Frontal cortex (tissue), 4 donors: ENCODE measurements around the gene HIRA. TPM values are rescaled to one million over a fixed set of nuclear protein-coding genes. Genes with fewer than 3 reads are reported as not detected.

Experiments
- DNase-seq, 2 donors: peaks; one replicate each; pipeline ENCODE4 v3.0.0; 2012; ENCODE audit warnings: low spot score in 2 of 2
- FAIRE-seq: peaks from 2 replicates; lab custom pipeline; 2012; peaks lifted over from hg19 to GRCh38; lab: Jason Lieb, UNC
- total RNA-seq: library from RNA; depleted of rRNA; stranded (reverse); fragments of >200 nt; gene quantifications from one replicate; pipeline ENCODE4 v1.2.3, GENCODE V29; 2014
- donor health status: control.
- donor health status: control.
- donor health status: control.

HIRA gene
- total RNA-seq = 21.6 TPM

- no peak for FAIRE-seq
- DNase-seq = peak; percentile 78 to 90
These were observed at the start of gene HIRA for GRCh38 chr22:19431649-19432132. Gene HIRA, minus strand, starts transcription at chr22:19431733. Its CDS starts 257 bp downstream, at chr22:19431476.

DNA sequence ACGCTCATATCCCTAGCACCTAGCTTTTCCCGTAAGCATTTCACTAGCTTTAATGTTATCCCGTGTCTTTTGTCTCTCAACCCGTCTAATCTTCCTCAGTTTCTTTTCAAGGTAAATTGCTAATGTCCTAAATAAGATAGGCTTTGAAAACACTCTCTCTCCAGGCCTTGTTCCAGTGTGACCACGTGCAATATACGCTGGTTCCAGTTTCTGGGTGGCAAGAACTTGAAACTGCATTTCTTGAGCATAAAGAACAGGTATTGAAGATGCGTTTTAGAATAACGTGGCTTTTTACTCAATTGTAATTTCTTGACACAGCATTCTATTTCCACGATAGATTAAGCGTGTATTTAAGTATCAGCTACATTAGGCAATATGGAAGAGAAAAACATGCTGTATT, 49.3 kb upstream of the HIRA start:
- DNase-seq (no peak), FAIRE-seq (no peak)

DNA sequence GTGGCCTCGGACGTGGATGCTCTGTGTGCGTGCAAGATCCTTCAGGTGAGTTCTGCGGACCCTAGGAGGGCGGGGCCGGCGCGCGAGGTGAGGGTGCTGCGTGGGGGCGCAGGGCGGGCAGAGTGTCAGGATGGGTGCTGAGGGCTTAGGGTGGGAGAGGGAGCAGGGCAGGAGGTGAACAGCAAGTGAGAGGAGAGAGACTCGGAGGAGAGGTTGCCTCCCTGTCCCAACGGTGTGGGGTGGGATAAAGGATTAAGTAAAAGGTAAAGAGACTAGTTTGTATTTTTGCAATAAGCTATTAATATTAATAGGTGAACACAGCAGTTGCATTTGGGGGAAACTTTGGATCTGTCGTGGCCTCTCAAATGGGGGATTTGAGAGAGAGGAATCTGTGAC, 48.6 kb upstream of the HIRA start:
- no peak for FAIRE-seq

DNA sequence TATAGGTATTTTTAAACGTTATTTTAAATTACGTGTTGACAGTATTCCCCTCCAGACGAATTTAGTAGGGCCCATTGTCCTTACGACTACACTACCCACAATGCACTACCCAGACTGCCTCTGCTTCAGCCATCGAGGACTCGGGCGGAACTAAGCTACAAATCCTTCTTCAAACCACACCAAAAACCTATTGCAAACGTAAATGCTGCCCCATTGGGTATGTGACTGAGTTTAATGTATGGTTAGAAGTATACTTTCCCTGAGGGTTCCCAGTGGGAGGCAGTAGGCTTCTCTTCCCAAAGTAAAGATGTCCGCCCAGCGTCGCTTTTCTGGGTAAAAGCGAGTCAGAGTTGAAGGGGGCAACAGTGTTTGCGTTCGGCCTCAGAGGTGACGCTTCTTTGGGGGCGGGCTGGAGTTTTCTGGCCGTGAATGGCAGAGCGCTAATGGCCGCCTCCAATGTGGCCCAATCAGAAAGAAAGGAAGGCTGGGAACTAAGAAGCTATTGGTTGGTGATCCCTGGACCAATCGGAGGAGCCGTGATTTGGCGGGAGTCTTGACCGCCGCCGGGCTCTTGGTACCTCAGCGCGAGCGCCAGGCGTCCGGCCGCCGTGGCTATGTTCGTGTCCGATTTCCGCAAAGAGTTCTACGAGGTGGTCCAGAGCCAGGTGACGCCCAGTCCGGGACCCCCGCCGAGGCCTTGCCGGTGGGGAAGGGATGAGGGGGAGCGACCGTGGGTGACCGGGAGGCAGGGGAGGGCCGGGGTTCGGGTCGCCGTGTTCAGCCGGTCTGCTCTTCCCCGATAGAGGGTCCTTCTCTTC, 48.0 kb upstream of the HIRA start, which contains the start of gene CDC45:
TSS of gene CDC45 (plus strand) at position 566 of the 818 bp plus-strand sequence. CDS start at position 615, 49 bp downstream.
- peak; percentile 95 for FAIRE-seq
- DNase-seq = peak; percentile 95 to 96

More for the DNA sequence above, 48.6 kb upstream of the HIRA start:
- no peak for DNase-seq

DNA sequence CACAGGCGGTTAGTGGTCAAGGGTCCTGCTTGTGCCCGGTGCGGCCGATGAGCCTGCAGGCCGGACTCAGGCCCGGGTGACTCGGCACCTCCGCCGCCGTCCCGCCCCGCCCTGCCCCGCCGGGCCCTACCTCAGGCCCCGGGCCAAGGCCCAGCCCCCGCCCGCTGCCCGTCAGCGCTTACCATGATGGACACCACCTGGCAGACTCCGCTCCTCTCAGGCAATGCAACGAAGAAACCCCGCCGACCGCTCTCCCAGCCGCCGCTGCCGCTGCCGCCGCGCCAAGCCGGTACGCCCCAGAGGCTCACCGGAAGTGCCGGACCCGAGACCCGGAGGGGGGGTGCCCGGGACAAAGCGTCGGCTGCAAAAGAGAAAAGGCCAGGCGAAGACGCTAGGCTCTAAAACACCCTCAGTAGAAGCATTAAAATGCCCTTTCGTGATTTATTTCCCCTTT, 47.4 kb upstream of the HIRA start, which contains the start of gene UFD1:
TSS of gene UFD1 (minus strand) at position 293 of the 454 bp plus-strand sequence. CDS start at position 185, 108 bp downstream.
- FAIRE-seq = no peak
- DNase-seq = peak; percentile 80 to 83

- DNase-seq = no peak
- FAIRE-seq = no peak
These were observed 46.7 kb upstream of the HIRA start for GRCh38 chr22:19478045-19478900.

- DNase-seq (no peak), FAIRE-seq (no peak)
These were observed 46.0 kb upstream of the HIRA start for GRCh38 chr22:19477321-19478044.

DNA sequence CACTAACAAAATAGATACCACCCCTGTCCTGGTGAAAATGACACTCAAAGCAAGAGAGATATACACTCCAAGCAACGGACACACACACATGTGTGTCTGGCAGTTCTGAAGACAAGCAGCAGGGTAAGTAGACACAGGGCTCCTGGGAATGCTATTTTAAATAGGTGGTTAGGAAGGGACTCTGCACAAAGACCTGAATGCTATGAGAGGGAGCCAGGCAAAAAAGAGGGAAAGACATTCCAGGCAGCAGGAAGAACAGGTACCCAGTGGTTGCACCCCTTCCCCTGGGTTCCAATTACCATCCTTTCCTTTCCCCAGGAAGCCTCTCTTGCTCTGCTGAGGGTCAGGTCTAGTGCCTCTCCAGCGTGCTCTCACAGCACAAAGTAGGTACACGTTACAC, 44.5 kb upstream of the HIRA start:
- FAIRE-seq = no peak
- DNase-seq = no peak

GRCh38 chr22:19473578-19473977, 42.0 kb upstream of the HIRA start:
- FAIRE-seq = no peak
- DNase-seq = no peak

DNA sequence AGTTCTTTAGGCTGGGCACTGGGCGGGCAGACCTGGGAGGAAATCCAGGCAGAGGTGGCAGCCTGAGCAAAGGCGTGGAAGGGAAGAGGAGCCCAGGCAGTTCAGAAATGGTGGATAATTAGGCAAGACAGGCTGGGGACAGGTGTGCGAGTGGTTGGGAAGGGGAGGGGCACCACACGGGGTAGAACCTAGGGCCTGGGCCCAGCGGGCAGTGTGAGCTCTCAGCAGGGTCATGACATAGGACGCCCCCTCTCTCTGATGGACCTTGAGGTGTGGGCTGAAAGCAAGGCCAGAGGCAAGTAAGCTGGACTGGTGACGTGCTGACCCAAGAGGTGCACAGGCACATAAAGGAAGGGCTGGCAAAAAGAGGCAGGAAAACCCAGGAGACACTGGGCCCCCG, 40.7 kb upstream of the HIRA start:
- FAIRE-seq = no peak
- no peak for DNase-seq

- FAIRE-seq (no peak), DNase-seq (no peak)
These were observed 40.0 kb upstream of the HIRA start for GRCh38 chr22:19471572-19471971.

GRCh38 chr22:19470010-19470409, 38.5 kb upstream of the HIRA start:
- no peak for DNase-seq
- FAIRE-seq = no peak

- no peak for FAIRE-seq
- DNase-seq = no peak
These were observed 37.9 kb upstream of the HIRA start for GRCh38 chr22:19469421-19469820.

DNA sequence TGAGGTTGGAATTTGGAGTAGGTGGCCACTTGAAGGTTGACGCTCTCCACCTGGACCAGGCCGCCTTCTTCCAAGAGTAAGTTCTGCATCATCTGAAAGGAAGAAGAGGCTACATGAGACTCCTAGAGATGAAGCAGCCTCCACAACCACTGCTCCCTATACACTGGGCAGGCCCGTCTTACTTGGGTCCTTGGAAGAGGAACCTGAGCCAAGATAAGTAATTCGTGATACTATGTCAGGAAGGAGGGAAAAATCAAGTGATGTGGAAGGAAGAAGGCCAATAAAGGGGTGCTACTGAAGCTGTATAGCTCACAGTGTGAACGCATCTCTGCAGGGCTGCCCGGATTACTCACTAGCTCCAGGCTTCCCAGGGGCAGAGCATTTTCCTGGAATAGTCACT, 36.4 kb upstream of the HIRA start:
- DNase-seq (no peak), FAIRE-seq (no peak)

DNA sequence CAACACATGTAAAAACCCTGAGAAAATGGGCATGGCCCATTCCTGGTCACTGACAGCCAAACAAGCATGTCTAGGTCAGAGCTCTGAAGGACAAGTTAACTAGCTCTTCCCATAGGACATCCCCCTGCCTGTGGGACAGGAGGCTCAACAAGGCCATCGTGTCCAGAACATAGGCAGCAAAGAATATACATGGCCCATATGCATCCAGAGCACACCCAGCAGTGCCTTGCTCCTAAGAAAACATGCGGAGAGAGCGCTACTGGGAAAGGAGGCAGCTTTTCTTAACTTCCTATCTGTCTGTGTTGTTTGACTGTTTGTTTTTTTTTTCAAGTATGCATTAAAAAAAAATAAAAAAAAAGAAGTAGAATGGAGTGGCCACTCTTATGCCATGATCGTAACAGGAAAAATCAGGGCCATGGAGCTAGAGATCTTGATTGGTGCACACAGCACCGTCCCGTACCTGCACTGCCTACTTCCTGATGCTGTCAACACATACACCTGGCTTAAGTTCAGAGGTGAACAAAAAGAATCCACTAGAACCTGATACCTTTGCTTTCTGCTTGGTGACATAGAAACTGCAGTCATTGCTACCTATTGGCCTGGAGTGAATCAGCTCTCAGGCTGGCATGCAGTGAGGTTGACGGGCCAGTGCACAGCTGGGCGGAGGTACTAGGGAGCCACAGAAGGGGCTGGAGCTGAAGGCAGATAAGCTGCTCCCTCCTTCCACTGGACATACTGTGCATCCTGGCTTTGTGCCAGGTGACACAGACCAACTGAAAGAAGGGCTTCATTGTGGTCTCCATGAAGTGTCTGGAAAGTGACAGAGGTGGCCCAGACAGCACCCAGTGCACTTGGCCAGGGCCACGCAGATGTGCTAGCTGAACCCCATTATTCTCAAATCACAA, 35.6 kb upstream of the HIRA start:
- FAIRE-seq (no peak), DNase-seq (no peak)

GRCh38 chr22:19466126-19466716, 34.7 kb upstream of the HIRA start:
- DNase-seq (no peak), FAIRE-seq (no peak)

DNA sequence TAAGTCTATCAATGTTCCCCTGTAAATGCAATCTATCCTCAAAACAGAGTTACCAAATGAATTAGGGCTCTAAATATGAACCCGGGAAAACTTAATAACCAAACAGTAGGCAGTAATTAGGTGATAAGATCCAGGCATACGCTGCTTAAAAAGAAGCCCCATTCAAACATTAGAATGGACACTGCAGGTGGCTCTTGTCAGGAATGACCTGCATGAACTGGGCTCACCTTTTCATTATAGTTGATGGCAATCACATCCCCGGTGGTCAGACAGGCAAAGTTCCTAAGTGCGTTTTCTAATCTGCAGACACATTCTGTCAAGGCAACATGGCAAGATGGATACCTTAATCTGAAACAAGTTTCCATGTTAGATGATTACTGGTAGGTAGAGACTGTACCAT, 33.4 kb upstream of the HIRA start:
- no peak for FAIRE-seq

GRCh38 chr22:19464546-19464945, 33.0 kb upstream of the HIRA start:
- DNase-seq (no peak), FAIRE-seq (no peak)

More for the DNA sequence above, 33.4 kb upstream of the HIRA start:
- no peak for DNase-seq
